NCI-H2227 (cell line): ENCODE measurements around the gene SLC9A9.

Experiments used
- DNase-seq: peaks from one replicate; lab custom pipeline; 2025; ENCODE audit not compliant: unreplicated experiment; lab: John Stamatoyannopoulos, UW

Gene SLC9A9

DNA sequence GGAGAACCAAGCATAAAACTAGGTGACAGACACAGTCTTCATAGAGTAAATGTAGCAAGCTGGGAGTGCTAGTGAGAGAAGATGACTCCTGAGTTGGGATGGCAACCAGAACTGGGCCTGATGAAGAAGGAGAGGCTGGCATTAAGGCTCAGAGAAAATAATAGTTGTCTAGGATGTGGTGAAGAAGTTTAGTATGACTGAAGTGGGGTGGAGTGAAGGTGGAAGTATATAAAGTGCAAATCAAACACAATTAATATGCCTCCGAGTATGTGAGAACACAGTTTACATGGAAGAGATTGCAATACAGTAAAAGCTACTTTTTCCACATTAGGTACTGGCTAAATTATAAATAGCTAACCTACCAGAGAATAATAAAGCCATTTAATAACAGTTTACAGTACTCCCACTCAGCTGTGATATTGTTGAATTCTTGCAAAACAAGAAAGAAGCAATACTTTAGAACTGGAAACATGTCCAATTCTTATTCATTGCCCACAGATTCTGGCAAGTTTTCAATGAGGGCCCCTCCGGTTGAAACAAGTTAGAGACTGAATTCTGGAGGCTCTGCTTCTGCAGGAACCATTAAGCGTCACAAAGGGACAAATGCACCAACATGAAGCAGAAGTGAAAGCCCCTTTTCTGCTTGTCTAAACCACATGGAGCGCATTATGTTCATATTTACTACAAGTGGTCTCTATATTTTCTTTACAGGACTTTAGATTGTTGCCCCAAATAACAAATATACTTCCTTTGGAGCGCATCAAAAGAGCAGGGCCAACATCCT lies 243.7 kb downstream of the SLC9A9 start:
- DNase-seq: no peak

DNA sequence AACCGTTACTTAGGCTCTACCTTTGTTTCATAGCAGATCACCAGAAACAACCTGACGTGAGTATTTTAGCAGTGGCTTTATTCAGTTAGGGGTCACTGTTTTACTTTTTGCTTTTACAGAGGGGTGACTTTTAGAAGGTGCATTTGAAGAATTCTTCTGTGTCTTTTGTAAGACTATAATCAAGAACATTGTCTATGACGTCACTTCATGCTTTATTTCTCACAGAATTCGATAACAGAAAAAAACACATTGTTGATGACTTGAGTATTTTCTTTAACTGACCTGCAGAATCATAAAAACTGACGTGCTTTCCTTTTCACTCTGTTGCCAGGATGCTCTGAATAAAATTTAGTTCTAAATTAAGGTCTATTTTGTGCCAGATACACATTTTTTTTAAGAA lies 244.5 kb downstream of the SLC9A9 start:
- no peak for DNase-seq

DNA sequence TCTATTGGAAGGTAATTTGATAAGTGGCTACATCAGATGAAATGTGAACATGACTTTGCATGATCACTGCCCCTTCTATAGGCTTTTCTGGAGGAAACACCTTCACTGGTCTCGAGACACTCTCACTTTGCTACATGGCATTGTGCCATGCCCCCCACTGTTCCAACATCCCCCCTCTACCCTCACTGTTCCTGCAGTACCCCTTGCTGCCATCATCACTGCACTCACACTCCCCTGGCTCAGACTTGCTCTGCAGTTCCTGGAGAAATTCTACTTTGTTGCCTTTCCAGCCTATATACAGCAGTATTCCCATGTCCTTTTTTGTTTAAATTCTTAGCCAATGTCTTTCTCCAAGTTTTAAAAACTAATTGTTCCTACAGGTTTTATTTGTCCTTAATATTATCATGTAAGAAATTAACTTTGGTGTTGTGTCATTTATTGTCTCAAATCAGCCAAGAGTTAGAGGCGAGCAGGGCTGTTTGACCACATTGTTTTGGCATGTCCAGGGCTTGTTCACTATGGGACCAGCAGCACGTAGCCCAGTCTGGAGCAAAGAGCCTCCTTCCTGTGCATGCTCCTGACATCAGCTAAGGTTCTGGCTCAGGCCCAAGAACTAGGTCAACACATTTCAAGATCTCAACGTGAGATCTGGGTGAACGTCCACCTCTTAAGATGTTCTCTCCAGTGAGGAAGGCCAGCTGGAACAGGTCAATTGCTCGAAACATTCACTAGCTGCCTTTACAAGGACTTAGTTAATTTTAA lies 246.4 kb downstream of the SLC9A9 start:
- DNase-seq: no peak

DNA sequence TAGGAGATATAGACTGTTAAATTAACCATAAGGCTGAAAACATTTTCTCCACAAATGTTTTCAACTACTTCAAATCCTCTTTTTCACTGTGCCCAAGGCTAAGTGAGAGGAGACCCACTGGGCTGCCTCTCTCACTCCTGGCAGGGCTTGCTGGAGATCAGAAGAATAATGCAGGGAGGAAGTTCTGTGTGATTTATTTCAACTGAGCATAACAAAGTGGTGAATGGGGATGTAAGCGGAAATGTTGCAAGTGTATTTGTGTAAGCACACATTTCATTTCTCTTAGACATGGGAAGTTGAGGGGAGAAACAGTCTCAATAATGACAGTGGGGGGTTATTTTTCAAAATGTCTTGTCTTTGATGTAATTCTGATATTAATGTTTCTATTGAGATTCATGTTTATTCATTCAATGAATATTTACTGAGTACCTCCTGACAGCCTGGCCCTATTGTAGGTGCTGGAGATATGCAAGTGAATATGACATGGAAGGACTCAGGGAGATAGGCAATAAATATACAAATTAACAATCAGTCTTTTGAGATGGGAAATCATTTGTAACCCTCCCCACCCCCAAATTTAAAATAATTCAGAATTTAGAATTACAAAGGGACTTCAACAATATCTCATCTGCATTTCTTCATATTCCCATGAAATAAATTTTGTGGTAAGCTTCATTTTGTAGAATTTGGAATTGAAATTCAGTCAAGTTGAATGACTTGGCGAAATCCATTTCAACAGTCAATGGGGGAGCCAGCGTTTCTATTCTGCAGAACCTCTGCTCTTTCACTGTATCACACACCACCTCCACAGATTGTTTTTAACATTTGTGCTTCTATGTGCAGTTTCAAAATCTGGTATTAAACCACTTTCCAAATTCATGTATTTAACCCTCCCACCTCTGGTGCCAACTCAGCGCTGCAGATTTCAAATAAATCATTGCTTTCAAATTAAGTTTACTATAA lies 247.2 kb downstream of the SLC9A9 start:
- no peak for DNase-seq

DNA sequence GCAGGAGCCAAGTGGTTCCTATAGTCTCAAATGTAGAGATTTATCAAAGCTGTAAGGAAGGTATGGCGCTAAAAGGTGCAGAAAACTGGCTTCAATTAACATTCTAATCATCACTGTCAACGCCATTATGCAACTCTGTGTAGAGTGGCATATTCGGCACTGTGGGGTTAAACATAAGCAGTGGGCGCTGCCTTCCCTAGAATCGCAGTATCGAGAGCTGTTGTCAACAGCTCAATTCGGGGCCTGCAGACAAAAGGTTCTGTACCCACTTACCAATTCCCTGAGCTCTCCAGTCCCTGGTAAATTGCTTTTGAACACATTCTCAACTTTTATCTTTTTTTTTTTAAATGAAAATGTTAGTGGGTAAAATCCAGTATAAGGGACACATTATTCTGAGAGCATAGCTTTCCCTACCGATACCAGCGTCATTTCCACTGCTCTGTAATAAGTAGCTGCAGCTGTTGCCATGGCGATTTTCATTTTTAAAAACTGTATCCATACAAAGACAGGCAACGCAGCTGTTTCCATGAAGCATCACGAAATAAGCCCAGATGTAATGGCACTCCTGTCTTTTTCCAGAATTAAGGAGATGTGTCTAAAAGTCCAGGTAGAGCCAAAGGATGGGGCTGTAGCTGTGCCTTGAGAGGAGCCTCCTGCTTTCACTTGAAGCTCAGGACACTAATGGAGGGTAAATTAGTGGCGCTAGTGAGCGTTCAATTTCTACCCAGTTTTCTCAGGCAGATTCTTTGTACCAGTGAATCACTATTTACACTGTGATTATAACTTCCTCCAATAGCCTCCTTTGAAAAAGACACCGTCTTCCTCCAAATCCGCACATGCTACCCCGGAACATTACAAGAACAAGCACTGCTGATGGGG lies 250.3 kb downstream of the SLC9A9 start:
- peak; percentile 66 for DNase-seq

DNA sequence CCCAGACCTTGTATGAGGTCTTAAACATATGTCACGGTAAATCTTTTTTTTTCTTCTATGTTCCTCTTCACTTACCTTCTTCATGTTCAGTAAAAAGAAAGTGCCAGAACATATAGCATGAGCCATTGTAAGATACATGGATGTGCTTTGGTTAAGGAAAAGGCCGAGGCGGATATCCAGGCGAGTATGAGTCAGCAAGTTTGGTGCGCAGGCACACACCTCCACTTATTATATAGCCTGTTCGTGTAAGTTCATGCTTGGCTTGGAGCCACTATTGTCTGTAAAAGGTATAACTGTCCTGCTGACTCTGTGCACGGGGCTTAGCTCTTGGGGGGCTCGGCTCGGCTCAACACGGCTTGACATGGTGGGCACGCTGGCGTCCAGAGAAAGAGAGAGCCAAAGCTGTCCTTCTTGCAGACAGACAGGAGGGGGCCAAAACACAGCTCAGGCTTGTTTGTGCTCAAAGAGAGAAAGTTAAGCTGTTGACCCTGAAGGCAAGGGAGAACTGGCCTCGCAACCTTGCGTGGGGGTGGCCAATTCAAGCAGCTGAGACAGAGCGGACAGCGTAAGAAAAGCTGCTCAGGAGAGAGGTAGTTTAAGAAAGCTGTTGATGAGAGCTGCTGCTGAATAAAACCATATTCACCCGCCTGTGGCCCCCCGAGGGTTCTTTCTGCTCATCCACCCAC lies 251.2 kb downstream of the SLC9A9 start:
- peak; percentile 40 for DNase-seq

DNA sequence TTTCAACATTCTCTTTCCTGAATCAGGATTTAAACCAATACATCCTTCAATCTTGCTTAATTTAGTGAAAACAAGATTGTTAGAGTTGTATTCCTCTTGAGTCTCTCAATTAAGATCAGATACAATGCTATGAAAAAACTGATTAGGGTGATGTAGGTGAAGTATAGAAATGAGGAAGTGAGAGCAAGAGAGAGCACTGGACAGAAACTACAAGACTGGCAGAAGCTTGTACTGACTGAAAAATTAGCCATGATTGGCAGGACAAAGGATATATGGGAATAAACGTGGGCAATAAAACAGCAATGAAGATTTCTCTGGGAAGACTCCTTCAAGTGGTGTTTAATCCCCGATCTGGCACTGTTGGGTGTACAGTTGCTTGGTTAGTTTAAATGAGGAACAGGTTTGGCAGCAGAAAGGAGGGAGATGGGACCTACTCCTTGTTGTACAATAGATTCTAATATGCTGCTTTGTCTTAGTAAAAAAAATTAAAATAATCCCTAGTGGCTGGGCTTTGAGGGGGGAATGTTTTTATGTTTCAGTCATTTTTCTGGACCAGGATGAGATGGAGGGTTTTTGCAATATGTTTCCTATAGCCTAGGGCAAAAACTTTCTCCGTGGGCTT lies 252.7 kb downstream of the SLC9A9 start:
- DNase-seq: no peak

DNA sequence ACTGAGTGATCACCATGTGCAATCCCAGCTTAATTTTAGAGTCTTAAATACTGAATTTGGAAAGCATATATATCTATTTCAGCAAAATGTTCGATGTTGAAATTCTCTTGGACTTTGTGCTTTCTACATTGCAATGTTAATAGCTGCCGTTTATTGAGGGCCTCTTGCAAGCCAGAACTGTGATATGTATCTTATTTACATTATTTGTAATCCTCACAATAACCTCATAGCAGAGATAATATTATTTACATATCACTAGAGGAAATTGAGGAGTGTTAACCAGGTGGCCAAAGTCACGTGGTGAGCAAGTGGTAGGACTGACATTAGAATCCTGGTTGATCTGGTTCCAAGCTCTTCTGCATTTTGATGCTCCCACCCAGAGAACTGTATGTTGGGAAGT lies 254.1 kb downstream of the SLC9A9 start:
- DNase-seq: no peak

DNA sequence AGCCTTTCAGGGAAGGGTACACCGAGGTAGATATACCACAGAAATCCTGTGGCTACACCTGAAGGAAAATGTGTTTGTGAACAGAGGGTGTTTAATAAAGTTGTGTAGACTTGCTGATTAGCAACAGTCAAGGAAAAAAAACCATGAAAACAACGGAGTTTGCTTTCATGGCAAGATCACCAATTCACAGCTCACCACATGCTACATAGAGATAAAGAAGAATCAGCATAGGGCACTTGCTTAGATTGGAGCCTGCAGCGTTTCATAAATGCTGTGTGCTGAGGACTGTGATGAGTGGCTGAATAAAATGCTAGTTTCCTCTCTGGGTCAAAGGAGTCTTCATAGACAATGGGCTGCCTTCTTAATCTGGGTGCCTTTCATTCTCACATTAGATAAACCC lies 257.6 kb downstream of the SLC9A9 start:
- DNase-seq: peak; percentile 7

DNA sequence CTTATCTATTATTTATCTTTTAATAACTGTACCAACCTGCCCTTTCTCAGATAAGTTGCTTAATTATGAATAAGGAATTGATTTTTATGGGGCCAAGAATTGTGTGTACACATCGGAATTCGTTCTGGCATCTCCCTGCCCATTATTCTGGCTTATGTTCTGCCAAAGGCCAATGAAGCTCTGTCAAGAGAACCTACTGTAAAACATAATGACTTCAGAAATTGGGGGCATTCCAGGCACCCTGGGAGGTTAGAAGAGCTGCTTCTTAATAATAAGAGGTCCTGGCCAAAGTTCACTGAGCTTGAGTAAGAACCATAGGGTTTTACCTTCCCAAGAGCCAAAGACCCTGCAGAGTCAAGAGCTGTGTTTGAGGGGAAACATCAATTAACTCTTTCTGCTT lies 261.7 kb downstream of the SLC9A9 start:
- DNase-seq: no peak

DNA sequence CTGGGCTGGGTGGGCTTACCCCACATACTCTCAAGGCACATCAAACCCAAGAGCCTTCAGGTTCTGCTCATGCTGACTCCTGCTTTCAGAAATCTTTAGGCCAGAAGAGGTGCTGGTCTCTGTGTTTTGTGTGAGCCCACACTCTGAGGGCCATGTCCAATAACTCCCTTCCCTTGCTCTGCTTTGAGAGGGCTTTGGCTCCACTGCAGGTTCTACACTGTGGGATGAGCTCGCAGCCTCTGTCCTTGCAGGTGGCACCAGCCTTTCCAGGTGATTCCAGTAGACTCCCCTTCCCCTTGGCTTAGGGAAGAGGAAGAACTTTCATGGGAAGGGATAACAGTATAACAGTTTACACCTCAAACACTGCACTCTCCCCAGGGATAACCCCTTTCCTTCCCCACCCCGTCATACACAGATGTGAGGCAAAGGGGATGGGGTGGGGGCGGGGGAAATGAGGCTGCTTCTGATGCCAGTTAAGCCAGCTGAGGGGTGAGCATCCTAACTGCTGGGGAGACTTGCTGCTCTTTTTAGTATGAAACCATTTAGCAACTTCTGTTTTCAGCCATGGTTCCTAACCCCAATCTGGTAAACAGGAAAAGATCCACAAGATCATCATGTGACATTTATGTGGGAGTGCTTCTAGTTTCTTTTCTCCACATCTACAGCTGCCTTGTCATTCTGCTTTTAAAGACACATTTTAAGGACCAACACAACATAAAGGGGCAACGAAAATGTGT lies 262.4 kb downstream of the SLC9A9 start:
- DNase-seq: no peak

DNA sequence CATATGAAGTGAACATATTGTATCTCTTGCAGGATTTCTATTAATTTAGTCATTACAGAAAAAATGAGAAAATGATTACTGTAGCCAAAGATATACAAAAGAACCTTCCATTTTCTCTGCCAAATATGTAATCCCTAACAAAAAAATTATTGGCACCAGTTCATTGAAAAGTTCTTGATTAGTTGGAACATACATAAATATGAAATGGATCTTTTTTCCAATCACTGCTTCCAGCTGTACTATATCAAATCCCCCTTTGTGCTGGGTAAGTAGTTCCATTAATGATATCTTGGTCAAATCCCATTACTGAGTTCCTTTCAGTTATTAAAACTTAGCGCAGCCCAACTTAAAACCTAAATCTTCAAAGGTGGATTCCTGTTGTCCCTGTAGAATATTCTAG lies 263.8 kb downstream of the SLC9A9 start:
- no peak for DNase-seq

DNA sequence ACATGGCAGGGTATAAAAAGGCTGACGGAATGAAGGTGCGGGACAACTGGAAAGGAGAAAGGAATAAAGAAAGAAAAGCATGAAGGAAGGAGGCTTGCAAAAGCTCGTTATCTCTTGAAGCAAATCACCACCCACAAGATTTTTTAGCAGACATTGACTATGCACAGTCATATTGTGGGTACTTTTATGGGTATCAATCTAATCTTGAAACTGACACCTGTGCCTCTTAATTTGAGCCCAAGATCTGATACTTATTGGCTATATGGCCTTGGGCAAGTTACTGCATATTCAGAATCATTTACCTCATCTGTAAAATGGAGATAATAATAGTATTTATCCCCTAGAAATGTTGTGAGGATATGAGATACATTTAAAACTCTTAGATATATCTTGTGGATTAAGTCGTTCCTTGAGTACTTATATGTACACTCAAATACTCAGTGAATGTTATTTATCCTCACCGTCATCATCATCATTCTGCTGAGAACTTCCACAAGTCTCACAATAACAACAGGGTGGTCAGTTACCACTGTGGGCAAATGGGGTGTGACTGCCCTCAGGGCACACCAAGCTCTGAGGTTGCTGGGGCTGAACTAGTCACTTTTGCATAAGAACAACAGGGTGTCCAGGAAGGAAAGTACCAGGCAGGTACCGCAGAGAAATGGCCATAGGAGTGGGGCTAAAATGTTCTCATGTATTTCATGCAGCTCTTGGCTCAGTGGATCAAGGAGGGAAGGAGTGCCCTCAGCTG lies 266.1 kb downstream of the SLC9A9 start:
- no peak for DNase-seq

DNA sequence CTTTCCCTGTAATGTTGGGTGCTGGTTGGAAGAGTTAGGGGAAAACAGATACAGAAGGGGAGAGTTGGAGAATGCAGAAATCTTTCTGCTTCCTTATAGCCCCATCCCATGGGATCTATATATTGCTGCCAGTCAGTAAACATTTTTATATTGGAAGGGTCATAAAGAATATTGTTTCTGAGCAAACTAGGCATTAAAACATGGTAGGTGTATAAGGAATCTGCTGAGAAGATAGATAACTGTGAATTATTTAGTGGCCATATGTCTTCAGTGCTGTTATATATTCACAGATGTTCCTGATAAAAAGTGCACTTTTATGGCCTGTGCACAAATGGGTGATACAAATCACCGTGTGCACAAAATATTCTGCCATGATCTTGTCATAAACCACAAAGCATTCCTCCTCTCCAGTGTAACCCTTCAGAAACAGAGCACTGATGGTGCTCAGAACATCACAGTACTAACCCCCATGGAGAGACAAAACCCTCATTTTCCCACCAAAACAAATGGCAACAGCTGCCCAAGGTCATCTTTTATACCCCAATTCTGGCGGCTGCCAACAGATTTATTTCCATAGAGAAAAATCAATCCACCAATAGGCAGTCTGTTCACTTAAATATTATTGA lies 269.3 kb downstream of the SLC9A9 start:
- no peak for DNase-seq

DNA sequence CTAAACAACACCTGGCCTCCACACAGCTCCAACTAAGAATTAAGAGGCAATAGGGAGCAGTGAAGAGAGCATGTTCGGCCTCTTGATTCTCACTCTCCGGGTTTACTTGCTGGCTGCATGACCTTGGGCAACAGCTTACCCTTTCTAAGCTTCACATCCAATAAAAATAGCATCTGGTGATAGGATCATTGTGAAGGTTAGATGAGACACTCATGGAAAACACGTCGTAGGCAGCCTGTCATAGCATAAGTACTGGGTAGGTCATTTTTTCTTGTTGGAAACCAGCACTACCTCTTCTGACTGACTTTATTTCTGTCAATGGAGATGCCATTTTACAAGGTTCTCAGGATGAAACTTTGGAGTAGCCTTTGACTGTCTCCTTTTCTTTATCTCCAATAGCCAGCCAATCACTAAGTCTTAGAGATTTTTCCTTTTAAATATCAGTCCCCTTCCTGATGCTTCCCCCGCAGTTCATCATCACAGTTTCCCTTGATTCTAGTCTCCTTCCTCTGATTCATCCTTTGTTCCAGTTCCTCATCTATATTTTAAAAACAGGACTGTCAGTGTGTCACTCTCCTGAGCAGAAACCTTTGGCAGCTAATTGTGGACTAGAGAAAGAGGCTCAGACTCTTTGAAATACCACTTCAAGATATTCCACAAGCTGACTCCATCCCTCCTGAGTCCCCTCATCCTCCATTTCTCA lies 271.5 kb downstream of the SLC9A9 start:
- DNase-seq: no peak

DNA sequence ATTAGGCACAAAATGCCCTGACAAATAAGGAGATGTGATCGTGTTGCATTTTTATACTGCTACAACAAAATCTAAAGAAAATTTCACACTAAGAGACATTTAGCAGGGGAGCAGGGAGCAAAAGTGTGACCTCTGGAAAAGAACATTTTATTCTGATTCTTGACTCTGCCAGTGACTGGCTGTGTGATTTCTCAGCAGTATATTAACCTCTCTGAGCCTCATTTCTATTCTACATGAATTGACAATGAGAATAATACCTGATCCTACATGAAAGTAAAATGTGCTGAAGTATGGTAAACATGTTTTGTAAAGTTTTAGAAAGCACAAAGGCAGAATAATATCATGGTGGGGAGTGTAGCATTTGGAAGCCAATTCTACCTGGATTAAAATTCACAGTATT lies 273.3 kb downstream of the SLC9A9 start:
- no peak for DNase-seq
